ENCODE results near the gene SEMA6B. TPM values are rescaled to one million over a fixed set of nuclear protein-coding genes. Genes with fewer than 3 reads are reported as not detected.
A peak's percentile ranks its signal among the peaks of the same experiment; 100 is the strongest.

Gene SEMA6B
- total and polyA plus RNA-seq, 8 donors, result 2.1 to 24.7 (median 3.3) TPM

GRCh38 chr19:4602173-4602788 is 42.8 kb upstream of the SEMA6B start:
- no peak overlapping the region for H3K4me3 ChIP-seq
- no peak for DNase-seq
- no peak for ATAC-seq
- no peaks in the 10 kb centered on the region for H3K9me3 ChIP-seq
- peaks cover 13 to 91% of the 10 kb centered on the region in 2 donors for H3K27me3 ChIP-seq
- H3K27ac ChIP-seq, result no peak overlapping the region
- intact Hi-C loops (cut with DNase I), result no loop called here
- TF ChIP-seq, protein P1, sequence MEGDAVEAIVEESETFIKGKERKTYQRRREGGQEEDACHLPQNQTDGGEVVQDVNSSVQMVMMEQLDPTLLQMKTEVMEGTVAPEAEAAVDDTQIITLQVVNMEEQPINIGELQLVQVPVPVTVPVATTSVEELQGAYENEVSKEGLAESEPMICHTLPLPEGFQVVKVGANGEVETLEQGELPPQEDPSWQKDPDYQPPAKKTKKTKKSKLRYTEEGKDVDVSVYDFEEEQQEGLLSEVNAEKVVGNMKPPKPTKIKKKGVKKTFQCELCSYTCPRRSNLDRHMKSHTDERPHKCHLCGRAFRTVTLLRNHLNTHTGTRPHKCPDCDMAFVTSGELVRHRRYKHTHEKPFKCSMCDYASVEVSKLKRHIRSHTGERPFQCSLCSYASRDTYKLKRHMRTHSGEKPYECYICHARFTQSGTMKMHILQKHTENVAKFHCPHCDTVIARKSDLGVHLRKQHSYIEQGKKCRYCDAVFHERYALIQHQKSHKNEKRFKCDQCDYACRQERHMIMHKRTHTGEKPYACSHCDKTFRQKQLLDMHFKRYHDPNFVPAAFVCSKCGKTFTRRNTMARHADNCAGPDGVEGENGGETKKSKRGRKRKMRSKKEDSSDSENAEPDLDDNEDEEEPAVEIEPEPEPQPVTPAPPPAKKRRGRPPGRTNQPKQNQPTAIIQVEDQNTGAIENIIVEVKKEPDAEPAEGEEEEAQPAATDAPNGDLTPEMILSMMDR (IDR thresholded peaks at IDR 0.05), result no peak
- peaks cover 0 to 5% of the 10 kb centered on the region in 2 donors for H3K4me1 ChIP-seq
- no peaks in the 10 kb centered on the region for H3K36me3 ChIP-seq

DNA sequence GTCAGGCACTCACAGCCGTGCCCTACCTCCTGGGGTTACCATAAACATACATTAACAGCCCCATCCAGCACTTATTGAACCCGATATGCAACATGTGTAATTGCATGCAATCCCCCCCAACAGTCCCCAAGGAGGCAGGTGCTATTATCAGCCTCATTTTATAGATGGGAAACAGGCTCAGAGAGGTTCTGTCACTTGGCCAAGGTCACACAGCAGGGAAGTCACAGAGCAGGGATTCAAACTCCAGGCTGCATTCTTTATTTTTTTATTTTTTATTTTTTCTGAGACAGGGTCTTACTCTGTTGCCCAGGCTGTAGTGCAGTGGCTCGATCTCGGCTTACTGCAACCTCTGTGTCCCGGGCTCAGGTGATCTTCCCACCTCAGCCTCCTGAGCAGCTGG is 41.4 kb upstream of the SEMA6B start:
- no peak overlapping the region for H3K27ac ChIP-seq
- DNase-seq, result no peak
- no peak overlapping the region for H3K4me3 ChIP-seq
- no peak for ATAC-seq
- no peaks in the 10 kb centered on the region for H3K9me3 ChIP-seq
- H3K4me1 ChIP-seq, result peaks cover 0 to 5% of the 10 kb centered on the region in 2 donors
- peaks cover 20 to 91% of the 10 kb centered on the region in 2 donors for H3K27me3 ChIP-seq
- intact Hi-C loops (cut with DNase I), result no loop called here
- no peaks in the 10 kb centered on the region for H3K36me3 ChIP-seq
- TF ChIP-seq, protein P1 (IDR thresholded peaks at IDR 0.05), result no peak

DNA sequence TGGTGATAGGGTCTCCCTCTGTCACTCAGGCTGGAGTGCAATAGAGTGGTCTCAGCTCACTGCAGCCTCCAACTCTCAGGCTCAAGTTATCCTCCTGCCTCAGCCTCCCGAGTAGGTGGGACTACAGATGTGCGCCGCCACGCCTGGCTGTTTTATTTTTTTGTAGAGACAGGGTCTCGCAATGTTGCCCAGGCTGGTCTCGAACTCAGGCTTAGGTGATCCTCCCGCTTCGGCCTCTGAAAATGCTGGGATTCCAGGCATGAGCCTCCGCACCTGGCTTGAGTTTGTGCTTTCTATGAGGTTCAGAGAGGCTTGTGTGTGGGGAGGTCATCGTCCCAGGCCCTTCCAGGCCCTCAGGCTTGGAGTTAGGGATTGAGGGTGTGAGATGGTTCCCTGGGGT is 40.6 kb upstream of the SEMA6B start:
- no peak overlapping the region for H3K27ac ChIP-seq
- H3K27me3 ChIP-seq, result peaks cover 20 to 91% of the 10 kb centered on the region in 2 donors
- ATAC-seq (no peak), DNase-seq (no peak)
- peaks cover 0 to 5% of the 10 kb centered on the region in 2 donors for H3K4me1 ChIP-seq
- TF ChIP-seq, protein P1 (IDR thresholded peaks at IDR 0.05), result no peak
- H3K4me3 ChIP-seq, result no peak overlapping the region
- H3K9me3 ChIP-seq, result no peaks in the 10 kb centered on the region
- no peaks in the 10 kb centered on the region for H3K36me3 ChIP-seq
- intact Hi-C loops (cut with DNase I), result no loop called here

- Histone ChIP-seq H3K36me3 (no peaks in the 10 kb centered on the region), H3K4me3 (no peak overlapping the region), H3K9me3 (no peaks in the 10 kb centered on the region), H3K27me3 (peaks cover 20 to 92% of the 10 kb centered on the region in 2 donors), H3K27ac (no peak overlapping the region), H3K4me1 (peaks cover 0 to 5% of the 10 kb centered on the region in 2 donors)
- ATAC-seq (no peak), DNase-seq (no peak)
- intact Hi-C loops (cut with DNase I), result no loop called here
- TF ChIP-seq, protein P1 (IDR thresholded peaks at IDR 0.05), result no peak
Observed at GRCh38 chr19:4598712-4599111, 39.2 kb upstream of the SEMA6B start.

GRCh38 chr19:4597975-4598671 is 38.6 kb upstream of the SEMA6B start:
- intact Hi-C loops (cut with DNase I), result no loop called here
- TF ChIP-seq, protein P1 (IDR thresholded peaks at IDR 0.05), result no peak

More at GRCh38 chr19:4597975-4598671, 38.6 kb upstream of the SEMA6B start:
- DNase-seq (no peak), ATAC-seq (peak; percentile 73)
- H3K27ac ChIP-seq, result no peak overlapping the region
- H3K9me3 ChIP-seq, result no peaks in the 10 kb centered on the region
- peaks cover 20 to 93% of the 10 kb centered on the region in 2 donors for H3K27me3 ChIP-seq
- no peak overlapping the region for H3K4me3 ChIP-seq
- H3K4me1 ChIP-seq, result peaks cover 0 to 5% of the 10 kb centered on the region in 2 donors
- no peaks in the 10 kb centered on the region for H3K36me3 ChIP-seq
